GM12878 (cell line): ENCODE data around the gene PLEKHA5. TPM values are rescaled to one million over a fixed set of nuclear protein-coding genes. Genes with fewer than 3 reads are reported as not detected.

Experiments used
- CEBPZ ChIP-seq: fragments of 150-350 bp; IDR thresholded peaks from 2 replicates; pipeline ENCODE4 v1.6.1; 2016; ENCODE audit warnings: low read depth, low read length
- FOS ChIP-seq: IDR thresholded peaks from 3 replicates; pipeline ENCODE4 v1.6.1; 2011; ENCODE audit warnings: borderline replicate concordance; ENCODE audit not compliant: insufficient read length; ENCODE audit errors: extremely low read depth
- FOXK2 ChIP-seq: fragments of 450-650 bp; IDR thresholded peaks from 2 replicates; pipeline ENCODE4 v1.6.1; 2017; ENCODE audit warnings: mild to moderate bottlenecking, moderate library complexity
- HDGF ChIP-seq: fragments of 450-650 bp; IDR thresholded peaks from 2 replicates; pipeline ENCODE4 v1.6.1; 2016; ENCODE audit warnings: antibody characterized with exemption
- HSF1 ChIP-seq: fragments of 150-350 bp; IDR thresholded peaks from 2 replicates; pipeline ENCODE4 v1.6.1; 2014; ENCODE audit warnings: mild to moderate bottlenecking, low read depth, low read length
- KLF5 ChIP-seq: fragments of 450-650 bp; IDR thresholded peaks from 2 replicates; pipeline ENCODE4 v1.6.1; 2014; ENCODE audit warnings: mild to moderate bottlenecking; ENCODE audit not compliant: partially characterized antibody
- RUNX3 ChIP-seq: IDR thresholded peaks from 2 replicates; pipeline ENCODE4 v1.6.1; 2012; ENCODE audit warnings: low read length, inconsistent platforms
- SUPT20H ChIP-seq: IDR thresholded peaks from 2 replicates; pipeline ENCODE4 v1.6.1; 2011; ENCODE audit warnings: low read depth, mild to moderate bottlenecking, low read length, moderate library complexity, borderline replicate concordance; ENCODE audit not compliant: control insufficient read depth
- YBX1 ChIP-seq: fragments of 450-650 bp; IDR thresholded peaks from 2 replicates; pipeline ENCODE4 v1.6.1; 2016; ENCODE audit warnings: antibody characterized with exemption
- YY1 ChIP-seq: IDR thresholded peaks from 2 replicates; pipeline ENCODE4 v1.6.1; 2011; ENCODE audit warnings: low read depth, mild to moderate bottlenecking, low read length
- ZBTB40 ChIP-seq: fragments of 450-650 bp; IDR thresholded peaks from 2 replicates; pipeline ENCODE4 v1.6.1; 2016; ENCODE audit warnings: mild to moderate bottlenecking, moderate library complexity, borderline replicate concordance
- ZNF217 ChIP-seq: fragments of 450-650 bp; IDR thresholded peaks from 2 replicates; pipeline ENCODE4 v1.6.1; 2017; ENCODE audit warnings: antibody characterized with exemption, mild to moderate bottlenecking
- ZZZ3 ChIP-seq: IDR thresholded peaks from 2 replicates; pipeline ENCODE4 v1.6.1; 2011; ENCODE audit warnings: low read depth; ENCODE audit not compliant: control insufficient read depth, insufficient read length
- polyA plus RNA-seq, 11 experiments: library from polyadenylated mRNA; depleted of rRNA in 4 of 11; unstranded in 6 of 11; stranded (reverse) in 5 of 11; fragments of >200 nt; fragmentation: Nextera tagmentation in 4 of 11; fragmentation: Illumina TruSeq in 1 of 11; extraction: Ambion mirVana in 4 of 11; extraction: Trizol in 1 of 11; gene quantifications; 1 replicate in 1 of 11; 2 replicates in 10 of 11; pipeline versions ENCODE4 v1.2.1 to v1.2.3, GENCODE V29; 2011 to 2016; ENCODE audit warnings: inconsistent platforms in 2 of 11, missing spikeins in 2 of 11, low read depth in 1 of 11
- total RNA-seq, 4 experiments: library from RNA; depleted of rRNA in 3 of 4; stranded (reverse); fragments of >200 nt in 3 of 4; fragmentation: Illumina TruSeq in 1 of 4; extraction: Trizol in 1 of 4; gene quantifications; 2 replicates each; pipeline versions ENCODE4 v1.2.1 to v1.2.3, GENCODE V29; 2013 to 2021

The PLEKHA5 gene
- total and polyA plus RNA-seq, 10 of the 15 experiments (the other 5 are each of a cell fraction or from before 2014, with no cell fraction given): 0.09 to 0.33 (median 0.18) TPM; not detected in 3

- TF ChIP-seq CEBPZ (no peak), YBX1 (no peak), ZZZ3 (no peak), RUNX3 (no peak), SUPT20H (no peak), HDGF (no peak), YY1 (no peak), KLF5 (no peak), FOXK2 (no peak), ZNF217 (no peak), HSF1 (no peak), FOS (no peak), ZBTB40 (no peak)
Observed at GRCh38 chr12:19243551-19243950, 114.0 kb downstream of the PLEKHA5 start (continued).
